ENCODE measurements around the gene GPR149. TPM values are rescaled to one million over a fixed set of nuclear protein-coding genes. Genes with fewer than 3 reads are reported as not detected.

Gene GPR149
- not detected in 2 replicates for total RNA-seq

DNA sequence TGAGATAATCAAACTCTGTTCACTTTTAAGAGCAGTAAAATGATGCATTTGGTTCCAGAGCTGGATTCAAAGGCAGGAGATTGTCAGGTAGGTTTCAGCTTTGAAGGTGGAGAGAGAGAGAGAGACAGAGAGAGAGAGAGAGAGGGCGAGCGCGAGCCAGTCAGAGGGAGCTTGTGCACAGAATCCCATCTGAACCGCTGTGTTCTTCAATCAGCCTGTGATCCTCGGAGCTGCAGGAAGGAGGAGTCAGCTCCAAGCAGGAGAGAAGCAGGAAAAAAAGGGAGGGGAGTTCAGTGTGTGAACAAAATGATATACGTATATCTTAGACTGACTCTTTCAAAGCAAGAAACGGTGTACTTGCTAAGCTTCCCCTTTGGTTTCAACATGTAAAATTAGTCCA is at the start of gene GPR149:
Gene GPR149, minus strand, starts transcription at position 177 of the 400 bp plus-strand sequence. CDS start 575 bp downstream, outside the sequence.

DNA sequence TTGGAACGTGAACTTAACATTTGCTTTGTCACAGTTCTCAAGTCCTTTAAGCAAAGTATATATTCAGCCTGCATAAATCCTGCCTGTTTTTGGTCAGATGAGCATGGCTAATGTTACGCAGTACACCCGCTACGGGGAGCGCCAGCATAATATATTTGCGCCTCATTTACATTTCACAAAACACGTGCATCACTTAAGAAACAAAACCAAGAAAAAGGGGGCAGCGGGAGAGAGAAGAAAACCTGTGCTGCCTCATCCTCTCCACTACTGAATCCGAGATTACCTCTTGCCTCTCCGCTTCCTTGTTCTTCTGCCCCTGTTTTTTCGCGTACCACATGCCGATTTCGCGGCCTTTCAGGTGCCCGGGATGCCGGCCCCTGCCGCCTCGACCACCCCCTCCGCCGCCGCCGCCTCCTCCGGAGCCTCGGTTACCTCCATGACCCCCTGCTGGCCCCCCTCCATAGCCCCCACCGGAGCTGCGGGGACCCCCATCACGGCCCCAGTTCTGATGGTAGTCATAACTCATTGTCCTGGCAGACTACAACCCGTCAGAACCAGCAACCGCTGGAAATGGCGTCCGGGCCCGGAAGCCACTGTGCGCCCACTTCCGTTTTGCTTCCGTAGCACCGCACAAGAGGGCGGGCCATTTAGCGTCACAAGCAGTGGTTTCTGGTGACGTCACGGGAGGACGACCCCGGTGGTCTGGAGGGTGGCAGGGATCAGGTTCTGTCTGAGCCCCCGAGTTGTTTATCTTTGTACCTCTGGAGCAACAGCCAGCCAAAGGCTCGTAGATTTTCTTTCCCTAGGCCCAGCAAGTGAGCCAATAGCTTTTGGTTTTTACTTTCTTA is 105.9 kb downstream of the GPR149 start, which contains the start of gene DHX36:
Gene DHX36, minus strand, starts transcription at position 597 of the 848 bp plus-strand sequence. Its CDS starts 71 bp downstream, at position 526.

Other genes with a start within 250 kb of the GPR149 start
- 40.0 and 77.5 TPM in 2 replicates for gene DHX36, start 105.7 kb downstream of the GPR149 start, total RNA-seq